Measurements from ENCODE around the gene LRPAP1.

DNA sequence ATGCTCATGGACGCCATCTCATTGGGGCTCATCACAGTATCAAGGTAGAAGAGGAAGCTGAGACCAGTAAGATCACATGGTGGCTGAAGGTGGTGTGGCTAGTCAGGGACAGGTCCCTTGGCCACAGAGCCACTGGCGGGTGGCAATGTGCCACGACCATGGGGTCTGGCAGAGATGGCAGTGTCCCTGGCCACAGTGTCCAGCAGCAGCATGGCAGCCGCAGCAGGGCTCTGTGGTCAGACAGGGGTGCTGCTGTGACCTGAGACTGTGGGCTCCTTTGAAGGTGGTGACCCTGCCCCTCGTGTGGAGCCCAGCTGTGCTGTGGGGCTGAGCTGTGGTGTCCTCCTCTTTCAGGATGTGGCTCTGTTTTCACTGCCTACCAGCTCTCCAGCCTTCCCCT lies 71.3 kb downstream of the LRPAP1 start:
- TF ChIP-seq, protein P1, sequence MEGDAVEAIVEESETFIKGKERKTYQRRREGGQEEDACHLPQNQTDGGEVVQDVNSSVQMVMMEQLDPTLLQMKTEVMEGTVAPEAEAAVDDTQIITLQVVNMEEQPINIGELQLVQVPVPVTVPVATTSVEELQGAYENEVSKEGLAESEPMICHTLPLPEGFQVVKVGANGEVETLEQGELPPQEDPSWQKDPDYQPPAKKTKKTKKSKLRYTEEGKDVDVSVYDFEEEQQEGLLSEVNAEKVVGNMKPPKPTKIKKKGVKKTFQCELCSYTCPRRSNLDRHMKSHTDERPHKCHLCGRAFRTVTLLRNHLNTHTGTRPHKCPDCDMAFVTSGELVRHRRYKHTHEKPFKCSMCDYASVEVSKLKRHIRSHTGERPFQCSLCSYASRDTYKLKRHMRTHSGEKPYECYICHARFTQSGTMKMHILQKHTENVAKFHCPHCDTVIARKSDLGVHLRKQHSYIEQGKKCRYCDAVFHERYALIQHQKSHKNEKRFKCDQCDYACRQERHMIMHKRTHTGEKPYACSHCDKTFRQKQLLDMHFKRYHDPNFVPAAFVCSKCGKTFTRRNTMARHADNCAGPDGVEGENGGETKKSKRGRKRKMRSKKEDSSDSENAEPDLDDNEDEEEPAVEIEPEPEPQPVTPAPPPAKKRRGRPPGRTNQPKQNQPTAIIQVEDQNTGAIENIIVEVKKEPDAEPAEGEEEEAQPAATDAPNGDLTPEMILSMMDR (IDR thresholded peaks at IDR 0.05) = no peak
- no peak for TF ChIP-seq POLR2A (IDR thresholded peaks at IDR 0.05)

Measured in body of pancreas (tissue), 4 donors.